ENCODE data around the gene GJC3.

DNA sequence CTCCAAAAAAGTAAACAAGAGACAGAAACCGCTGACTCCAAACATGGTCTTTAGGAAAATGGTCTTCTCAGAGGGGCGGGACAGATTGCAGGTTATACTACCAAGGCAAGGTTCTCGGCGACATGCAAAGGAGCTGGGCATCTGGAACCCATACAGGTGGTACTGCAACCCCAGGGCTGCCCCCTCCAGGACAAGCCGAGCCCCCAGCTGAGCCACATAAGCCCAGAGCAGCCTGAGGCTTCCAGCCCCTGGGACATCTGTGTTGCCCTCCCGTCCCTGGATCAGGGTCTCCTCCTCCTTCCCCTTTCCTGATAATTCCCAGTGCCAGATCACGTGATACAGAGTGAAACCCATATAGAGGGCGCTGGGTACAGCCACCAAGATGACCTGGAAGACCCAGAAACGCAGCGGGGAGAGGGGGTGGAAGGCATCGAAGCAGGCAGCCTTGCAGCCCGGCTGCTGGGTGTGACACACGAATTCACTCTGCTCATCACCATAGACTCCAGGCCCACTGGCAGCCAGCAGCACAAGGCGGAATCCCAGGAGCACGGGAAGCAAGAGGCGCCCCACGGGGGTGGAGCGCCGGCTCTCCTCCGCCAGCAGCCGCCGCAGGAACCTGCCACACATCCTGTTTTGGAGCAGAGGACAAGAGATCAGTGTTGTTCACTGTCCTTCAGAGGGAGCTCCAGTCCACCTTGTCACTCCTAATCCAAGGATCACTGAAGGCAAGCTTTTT lies at the start of gene GJC3:
- no peak for TF ChIP-seq POLR2A (IDR thresholded peaks at IDR 0.05)
- TF ChIP-seq, protein P1, sequence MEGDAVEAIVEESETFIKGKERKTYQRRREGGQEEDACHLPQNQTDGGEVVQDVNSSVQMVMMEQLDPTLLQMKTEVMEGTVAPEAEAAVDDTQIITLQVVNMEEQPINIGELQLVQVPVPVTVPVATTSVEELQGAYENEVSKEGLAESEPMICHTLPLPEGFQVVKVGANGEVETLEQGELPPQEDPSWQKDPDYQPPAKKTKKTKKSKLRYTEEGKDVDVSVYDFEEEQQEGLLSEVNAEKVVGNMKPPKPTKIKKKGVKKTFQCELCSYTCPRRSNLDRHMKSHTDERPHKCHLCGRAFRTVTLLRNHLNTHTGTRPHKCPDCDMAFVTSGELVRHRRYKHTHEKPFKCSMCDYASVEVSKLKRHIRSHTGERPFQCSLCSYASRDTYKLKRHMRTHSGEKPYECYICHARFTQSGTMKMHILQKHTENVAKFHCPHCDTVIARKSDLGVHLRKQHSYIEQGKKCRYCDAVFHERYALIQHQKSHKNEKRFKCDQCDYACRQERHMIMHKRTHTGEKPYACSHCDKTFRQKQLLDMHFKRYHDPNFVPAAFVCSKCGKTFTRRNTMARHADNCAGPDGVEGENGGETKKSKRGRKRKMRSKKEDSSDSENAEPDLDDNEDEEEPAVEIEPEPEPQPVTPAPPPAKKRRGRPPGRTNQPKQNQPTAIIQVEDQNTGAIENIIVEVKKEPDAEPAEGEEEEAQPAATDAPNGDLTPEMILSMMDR (IDR thresholded peaks at IDR 0.05): peak in 3 of 5 experiments; percentile 23 to 48 (median 25)
